Putamen (tissue), 1 donor: Measurements from ENCODE around the gene FYCO1.

Experiments
- DNase-seq: peaks from one replicate; pipeline ENCODE4 v3.0.0-alpha.2; 2016; ENCODE audit warnings: low spot score

The FYCO1 gene

DNA sequence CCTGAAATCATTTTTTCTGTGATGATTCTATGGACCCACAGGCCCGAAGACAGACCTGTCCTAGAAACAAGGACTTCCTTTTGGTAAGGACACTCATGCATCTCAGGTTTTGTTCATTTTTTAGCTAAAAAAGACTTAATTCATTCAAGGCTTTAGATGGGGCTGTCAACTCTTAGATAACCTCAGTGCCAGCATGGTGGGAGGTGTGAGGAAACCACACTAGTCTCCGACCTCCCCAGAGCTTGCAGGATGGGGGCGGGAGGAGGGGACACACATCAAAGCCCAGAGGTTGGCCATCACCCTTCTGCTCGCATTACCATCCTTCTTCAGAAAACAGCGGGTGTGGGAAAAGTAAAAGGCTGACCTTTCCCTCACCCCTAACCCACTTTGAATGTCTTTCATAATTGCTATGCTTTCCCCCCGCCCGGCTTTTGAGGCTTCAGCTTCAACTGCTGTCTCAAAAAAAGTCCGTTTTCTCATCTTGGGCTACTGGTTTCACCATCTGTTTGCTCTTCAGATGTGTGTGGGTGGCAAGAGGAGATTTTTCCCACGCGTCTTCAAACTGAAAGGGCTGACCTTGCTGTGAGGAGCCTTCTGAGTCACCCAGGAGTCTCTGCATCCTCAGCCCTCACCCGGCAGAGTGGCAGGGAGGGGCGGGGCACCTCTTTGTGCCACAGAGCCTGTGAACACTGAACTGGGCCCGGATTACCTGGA lies 79.9 kb downstream of the FYCO1 start:
- no peak for DNase-seq

DNA sequence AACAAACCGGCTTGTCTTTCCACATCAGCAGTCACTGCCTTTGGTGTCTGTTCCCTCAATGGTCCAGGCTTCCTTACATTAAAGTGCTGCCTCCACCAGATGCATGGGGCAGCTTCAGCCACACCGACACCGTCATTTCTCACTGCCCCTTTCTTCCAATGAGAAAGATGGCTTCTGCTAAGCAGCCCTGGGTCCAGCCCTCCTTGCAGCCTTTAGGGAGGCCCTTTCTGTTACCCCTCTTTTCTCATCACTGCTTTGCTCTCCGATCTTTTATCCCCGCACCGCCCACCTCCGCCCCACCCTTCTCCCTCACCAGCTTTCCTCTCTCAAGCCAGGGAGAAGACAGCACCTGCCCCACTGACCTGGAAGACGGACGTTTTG lies 80.6 kb downstream of the FYCO1 start:
- DNase-seq: no peak

DNA sequence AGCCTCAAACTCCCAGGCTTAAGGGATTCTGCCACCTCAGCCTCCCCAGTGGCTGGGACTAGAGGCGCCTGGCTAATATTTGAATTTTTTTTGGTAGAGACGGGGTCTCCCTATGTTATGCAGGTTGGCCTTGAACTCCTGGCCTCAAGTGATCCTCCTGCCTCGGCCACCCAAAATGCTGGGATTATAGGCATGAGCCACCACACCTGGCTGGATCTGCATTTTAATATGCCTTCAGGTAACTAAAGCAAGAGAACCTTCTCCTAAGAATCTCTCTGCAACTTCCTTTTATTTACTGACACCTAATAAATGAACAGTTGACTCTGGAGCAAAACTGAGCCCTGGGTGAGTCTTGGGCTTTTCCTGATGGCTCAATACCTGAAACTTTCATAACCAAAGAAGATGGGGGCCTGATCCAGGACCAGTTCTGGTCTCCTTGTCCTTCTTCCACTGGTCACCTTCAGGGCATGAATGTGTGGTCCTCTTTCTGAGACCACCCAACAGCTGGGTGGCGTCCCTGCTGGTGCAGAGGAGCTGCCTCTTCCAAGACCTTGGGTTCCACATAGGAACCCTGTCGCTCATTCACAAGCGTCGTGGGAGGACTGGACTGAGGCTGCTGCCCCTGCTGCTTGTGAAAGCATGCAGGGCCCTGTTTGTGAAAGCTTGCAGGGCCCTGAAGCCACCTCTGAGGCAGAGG lies 81.1 kb downstream of the FYCO1 start:
- no peak for DNase-seq

DNA sequence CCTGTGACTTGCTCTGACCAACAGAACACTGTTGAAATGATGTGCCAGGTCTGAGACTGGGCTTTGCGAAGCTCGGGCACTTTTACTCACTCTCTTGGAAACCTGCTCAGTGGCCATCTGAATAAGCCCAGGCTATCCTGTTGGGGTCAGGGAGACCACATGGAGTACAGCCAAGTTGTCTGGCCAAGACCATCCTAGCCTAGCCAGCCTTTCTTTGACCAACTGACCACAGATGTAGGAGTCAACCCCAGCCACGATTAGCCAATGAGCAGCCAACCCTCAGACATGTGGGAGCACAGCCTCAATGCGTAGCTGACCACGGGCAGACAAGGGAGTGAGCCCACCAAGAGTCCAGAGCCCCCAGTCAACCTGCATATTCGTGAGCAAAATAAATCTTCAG lies 83.2 kb downstream of the FYCO1 start:
- no peak for DNase-seq

DNA sequence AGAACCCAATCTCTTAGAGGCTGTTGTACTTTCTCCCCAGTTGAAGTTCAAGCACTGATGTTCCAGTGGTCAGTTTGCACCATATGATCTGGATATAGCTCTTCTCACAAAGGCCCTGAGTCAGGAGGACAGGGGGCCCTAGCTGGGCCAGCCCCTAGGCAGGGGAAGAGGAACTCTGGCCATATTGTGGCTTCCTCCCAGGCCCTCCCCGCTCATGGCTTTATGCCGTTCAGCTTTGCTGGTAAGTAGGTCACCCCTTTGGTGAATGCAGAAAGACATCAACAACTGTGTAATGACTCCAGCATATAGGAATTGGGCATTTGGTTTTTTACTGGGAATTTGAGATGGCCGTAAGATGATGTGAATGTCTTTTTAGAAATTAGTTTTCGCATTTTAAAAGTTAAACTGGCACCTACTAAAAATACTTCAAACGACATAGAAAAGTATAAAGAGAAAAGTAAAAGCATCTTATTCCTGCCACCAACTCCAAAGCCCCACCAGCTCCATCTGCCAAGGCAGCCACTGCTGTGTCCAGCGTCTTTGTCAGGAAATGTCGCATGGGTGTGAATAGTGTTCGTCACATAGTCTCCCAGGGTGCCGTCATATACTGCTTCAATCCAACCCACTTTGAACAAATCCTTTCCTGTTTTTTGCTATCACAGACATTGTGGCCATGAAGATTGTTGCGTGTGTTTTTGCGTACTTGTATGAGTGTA lies 84.0 kb downstream of the FYCO1 start:
- no peak for DNase-seq

DNA sequence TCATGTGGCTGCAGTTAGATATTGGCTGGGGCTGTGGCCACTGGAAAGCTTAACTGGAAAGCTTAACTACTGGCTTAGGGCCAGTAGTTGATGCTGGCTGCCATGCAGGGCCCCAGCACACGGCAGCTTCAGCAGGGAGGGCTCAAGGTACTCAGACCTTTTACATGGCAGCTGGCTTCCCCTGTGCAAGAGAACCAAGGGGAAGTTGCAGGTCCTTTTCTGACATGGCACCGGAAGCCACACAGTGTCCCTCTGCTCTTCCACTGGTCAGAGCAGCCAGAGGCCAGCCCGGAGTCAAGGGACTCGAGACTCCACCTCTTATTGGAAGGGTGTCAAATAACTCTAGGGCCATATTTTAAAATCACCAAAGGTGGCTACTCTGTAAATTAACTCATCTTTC lies 84.7 kb downstream of the FYCO1 start:
- DNase-seq: no peak

DNA sequence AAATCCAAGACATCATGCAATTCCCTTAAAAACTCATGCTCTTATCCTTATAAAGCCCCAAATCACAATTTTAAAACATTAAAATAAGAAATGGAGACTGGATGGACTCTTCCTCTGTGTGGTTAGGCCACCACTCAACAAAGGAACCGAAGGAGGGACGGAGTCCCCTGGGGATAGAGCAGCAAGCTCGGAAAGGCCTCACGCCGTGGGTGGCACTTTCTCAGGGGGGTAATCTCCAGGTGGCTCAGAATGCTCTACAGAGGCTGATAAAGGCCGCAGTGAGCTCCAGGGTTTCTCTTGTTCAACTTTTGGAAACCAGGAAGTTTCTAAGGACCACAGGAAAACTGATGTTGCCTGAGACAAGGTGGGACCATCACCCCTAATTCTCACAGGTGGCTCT lies 86.1 kb downstream of the FYCO1 start:
- no peak for DNase-seq

DNA sequence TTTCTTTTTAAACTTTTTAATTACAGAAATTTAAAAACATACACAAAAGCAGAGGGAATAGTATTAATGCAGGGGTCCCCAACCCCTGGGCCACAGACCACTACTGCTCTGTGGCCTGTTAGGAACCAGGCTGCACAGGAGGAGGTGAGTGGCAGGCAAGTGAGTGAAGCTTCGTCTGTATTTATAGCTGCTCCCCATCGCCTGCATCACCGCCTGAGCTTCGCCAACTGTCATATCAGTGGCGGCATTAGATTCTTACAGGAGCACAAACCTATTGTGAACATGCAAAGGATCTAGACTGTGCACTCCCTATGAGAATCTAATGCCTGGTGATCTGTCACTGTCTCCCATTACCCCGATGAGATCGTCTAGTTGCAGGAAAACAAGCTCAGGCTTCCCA lies 86.9 kb downstream of the FYCO1 start:
- no peak for DNase-seq

DNA sequence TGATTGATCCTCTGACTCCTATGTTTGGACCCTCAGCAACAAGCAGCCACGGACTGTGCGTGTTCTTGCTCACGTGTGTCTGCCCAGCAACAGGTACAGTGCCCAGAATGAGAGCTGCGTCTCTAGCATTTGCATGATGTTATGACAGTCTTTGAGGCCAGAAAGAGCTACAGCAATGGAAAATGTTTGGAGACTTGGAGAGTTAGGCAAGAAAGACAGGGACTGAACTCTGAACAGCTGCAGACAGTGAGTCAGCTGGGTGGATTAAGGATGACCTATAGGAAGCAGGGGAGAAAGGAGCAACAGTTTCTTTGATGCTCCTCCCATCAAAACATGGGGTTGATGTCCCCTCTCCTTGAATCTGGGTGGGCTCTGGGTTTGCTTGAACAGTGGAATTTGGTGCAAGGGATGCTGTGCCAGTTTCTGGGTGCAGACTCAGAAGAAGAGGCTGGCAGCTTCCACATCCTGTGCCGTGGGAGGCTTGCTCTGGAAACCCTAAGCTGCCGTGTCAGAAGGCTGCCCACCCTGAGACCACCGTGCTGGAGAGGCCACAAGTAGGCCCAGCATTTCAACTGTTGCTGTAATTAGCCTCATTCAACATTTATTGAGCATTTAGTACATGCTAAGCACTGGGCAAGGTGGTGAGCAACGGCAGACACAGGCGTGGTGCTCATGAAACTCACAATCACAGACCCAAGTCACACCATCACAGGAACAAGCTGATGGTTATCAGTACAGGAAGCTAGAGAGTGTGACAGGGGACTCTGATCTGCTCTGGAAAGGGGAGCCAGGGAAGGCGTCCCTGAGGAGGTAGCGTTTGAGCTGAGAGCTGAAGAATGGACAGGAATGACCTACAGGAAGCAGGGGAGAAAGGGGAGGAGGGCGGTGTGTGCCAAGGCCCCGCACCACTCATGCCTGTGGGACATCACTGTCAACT lies 87.6 kb downstream of the FYCO1 start:
- no peak for DNase-seq

DNA sequence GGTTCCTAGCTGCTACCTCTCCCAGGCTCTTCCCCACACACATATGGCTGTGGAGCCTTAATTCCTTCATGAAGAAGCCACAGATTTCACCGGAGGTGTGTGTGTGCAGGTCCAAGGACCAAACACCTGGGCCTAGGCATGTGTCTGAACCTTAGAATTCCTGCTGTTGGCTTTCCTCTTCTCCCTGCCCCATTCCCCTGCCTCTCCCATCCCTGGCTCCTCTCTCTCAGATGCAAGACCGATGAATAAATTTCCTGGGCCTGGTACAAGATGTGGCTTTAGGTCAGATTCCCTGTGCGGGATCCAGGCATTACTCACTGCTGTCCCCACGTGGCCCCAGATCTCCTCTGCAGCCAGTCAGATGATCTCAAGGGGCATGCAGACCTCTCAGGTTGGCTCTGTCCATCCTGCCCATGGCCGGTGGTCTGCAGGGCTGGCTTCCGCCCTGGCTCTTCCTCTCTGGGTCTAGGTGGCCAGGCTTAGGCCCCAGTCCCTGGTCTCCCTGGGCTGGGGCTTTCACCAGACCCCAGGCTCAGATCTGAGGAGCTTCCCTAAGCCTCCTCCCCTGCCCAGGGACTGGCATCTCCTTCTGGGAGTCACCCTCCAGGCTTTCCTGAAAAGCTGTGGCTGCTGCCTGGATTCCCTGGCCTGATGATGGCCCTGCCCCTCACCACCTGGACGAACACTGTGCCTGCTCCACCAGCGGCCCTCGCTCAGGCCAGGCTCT lies 88.8 kb downstream of the FYCO1 start:
- DNase-seq: no peak

DNA sequence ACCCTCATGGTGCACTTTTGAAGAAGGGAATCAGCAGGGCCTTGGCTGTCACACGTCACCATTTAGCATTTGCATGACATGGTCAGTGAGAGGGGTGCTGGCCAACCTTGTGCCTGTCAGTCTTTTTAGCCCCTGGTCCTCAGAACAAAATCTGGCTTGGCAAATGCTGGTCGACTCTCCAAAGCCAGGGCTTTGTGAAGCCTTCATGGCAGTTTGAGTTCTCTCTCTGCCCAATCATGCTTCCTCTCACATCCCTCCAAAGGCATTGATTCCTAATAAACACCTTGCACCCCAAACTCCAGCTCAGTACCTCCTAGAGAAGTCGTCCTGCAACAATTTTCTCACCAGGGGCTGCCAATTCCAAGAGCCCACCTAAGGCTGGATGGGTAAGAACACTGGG lies 89.9 kb downstream of the FYCO1 start:
- no peak for DNase-seq

DNA sequence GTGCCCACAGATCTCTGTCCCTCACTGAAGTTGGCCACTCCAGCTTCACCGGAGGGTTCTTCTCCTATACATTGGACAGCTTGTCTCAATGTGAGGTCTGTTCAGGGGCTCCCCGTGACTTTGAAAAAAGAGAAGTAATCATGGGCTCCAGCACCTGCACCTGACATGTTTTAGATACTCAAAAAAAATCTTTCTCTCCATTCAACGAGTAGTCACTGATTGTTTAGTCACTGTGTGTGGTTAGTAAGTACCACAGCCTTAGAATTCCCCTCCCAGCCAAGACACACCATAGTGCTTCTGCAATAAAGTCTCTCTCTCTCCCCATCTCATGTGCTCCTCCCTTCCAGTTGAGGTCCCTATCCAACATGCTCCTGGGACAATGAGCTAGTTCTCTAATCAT lies 90.7 kb downstream of the FYCO1 start:
- no peak for DNase-seq

DNA sequence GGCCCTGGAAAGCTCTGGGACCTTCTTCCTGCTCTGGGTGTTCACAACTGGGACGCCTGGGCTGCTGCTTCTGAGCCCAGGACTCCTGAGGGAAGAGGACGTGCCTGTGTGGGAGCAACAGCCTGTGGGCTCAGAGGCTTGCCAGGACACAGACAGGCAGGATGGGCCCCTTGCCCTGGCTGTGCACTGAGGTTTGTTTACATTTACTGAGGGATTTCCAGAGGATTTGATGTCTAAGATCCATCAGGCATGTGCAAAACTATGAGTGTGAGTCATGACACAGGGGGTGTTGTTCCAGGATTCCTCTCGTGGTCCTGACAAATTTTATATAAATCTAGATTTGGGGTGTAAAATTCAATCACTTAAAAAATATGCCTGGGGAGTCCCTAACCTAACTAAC lies 98.7 kb downstream of the FYCO1 start:
- DNase-seq: no peak

DNA sequence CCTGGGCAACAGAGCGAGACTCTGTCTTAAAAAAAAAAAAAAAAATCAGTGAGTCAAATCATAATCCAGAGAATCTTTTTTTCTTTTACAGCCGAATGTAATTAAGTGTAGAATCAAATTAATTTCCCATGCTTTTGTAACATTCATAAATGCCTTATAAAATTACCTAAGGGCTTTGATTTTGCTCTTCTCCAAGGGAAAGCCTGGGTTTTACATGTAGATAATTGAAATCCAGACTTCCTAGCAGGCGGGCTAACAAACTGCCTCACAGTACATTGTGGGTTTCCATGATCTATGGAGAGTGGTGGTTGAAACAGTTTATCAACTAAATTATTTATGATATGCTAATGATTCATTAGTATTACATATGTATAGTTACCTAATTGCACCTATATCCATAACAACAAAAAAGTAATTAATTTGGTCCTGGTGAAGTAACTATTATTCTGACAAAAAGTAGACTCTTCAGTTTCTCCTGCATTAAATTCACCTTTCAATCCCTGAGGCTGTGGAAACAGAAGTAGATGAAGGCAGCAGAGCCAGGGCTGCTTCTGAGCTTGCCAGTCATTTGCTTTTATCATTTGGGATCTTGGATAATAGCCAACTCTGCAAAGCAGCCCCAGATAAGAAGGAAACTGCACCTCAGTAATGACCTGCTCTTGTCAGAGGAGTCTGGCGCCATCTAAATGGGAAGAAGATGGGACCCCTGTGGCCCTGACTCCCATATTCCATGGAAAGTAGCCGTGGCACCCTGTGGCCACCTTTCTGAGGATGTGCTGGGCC lies 99.7 kb downstream of the FYCO1 start:
- DNase-seq: no peak

DNA sequence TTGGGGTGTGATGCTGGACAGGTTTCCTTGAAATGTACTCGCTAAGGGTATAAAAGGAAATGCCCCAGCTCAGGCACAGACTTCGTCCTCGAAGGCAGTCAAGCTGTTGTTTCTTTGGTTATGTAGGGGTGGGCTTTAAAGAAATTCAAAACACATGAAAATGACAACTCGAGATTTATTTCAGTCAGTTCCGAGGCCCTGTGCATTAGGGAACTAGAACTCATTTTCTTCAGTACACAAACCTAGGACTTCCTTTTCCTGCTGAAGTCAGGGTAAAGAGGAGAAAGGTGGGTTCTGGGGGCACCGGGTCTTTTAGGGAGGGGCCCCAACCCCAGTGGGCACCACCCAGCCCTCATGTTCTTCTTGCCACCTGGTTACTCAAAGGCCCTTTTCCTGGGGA lies 101.6 kb downstream of the FYCO1 start:
- DNase-seq: no peak

DNA sequence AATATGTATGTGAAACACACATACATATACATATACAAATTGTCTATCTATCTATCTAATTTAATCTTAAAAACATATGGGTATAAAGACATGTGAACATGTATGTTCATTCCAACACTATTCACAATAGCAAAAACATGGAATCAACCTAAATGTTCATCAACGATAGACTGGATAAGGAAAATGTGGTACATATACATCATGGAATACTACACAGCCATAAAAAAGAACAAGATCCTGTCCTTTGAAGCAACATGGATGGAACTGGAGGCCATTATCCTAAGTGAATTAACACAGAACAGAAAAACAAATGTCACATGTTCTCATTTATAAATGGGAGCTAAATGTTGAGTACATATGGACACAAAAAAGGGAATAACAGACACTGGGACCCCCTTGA lies 103.5 kb downstream of the FYCO1 start:
- DNase-seq: no peak

DNA sequence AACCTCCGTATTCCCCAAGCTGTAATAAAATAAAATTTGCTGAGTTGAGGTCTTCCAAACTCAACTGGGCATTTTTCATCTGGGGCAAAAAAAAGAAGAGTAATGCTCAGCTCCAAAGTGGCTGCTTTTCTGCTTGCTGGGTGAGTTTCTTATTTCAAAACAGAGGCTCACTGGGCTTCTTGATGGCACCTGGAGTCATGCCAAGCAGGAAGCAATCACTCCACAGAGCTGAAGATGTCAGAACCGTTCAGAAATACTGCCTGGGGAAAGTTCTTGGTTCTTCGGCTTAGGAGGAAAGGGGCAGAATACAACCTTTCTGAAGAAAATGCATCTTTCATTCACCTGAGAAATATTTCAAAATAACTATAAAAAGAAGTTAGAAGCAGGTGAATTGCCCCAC lies 105.2 kb downstream of the FYCO1 start:
- DNase-seq: no peak

DNA sequence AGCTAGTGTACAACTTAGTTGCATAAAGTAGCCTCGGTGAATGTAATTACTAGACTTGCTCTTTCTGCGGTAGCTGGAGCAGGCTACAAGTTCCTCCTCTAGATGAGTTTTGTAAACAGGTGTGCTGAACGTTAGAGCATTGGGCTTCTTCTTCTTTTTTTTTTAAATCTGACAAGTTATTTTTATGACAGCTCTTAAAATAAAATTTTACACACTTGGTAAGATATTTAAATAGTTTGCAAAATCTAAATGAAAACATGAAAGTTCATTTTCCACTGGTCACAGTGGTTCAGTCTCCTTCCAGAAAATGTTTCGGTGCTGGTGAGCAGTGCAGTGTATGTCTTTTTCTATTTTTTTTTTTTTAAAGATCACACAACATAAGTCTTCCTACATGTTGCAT lies 106.3 kb downstream of the FYCO1 start:
- no peak for DNase-seq

DNA sequence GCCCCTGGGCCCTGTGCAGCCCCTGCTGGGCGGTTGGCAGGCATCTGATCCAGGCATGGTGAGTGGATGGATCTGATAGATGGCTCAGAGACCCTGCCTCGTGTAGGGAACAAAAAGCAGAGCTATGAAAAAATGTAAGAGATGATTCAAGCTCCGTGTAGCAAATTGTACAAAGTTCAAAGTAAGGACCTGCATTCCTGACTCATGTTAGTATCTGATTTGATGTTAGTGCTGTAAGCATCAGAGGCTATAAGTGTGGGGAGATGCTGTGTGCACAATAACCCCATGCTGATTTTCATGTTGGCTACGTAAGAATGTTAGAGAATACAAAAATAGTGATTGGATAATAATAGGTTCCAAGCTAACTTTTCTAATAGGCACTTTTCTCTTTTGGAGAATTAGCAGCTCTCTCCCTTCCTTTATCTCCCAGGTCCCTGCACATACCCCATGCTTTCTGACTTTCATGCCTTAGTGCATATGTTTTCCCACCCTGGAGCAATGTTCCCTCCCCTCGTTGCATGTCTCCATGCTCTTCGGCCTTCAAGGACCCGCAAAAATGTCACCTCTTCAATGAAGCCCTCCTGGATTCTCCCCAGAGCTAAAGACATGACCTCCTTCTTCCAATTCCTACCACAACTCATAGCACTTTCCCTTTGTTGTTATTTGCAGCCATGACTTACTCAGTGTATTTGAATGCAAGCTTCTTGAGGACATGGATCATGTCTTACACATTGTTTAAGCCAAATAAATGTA lies 107.7 kb downstream of the FYCO1 start:
- DNase-seq: no peak

DNA sequence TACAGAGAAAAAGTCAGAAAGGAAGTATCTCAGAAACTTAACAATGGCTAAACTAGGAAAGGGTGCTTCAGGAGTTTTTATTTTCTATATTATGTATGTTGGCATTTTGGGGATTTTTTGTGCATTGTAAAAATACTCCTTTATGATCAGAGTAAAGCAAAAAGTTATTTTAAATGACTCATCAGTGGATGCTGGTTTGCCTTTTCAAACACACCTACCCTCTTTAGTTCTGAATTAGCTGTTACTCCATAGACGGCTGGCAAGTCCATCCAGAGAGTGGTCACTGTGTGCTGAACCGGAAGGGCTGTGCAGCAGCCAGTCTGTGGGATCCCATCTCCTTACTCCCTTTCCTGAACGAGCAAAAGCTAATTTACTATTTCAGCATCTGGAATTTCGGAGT lies 108.3 kb downstream of the FYCO1 start:
- DNase-seq: no peak
